PC-9 (cell line): ENCODE measurements around the gene OSGEPL1.

Source experiments
- EZH2 ChIP-seq: fragments of 200-600 bp; sonication (generic); IDR thresholded peaks from 2 replicates; pipeline ENCODE4 v1.8.0; 2017; ENCODE audit warnings: antibody characterized with exemption, low read depth
- TF ChIP-seq, protein P1 (sequence below): fragments of 200-600 bp; sonication (generic); conservative IDR thresholded peaks from 2 replicates; pipeline ENCODE4 v1.6.1; 2017; ENCODE audit warnings: mixed run types, antibody characterized with exemption, mild to moderate bottlenecking, moderate library complexity

DNA sequence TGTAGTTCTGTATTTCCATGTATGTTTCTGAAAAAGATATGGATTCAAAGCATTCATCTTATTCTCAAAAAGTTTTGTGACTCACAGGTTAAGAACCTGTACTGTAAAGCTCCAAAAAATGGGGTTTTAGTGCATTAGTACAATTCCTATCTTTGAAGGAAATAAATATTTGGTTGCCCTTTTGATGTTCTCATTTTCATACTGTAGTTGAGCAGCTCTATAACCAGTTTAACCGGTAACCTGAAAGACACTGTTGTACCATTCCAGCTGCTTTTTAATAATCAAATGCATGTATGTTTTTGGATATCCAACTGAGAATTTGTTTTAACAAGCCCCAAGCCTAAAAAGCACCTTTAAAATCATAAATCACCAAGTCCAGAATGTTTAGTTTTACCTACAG, 9.6 kb upstream of the OSGEPL1 start:
- TF ChIP-seq, protein P1, sequence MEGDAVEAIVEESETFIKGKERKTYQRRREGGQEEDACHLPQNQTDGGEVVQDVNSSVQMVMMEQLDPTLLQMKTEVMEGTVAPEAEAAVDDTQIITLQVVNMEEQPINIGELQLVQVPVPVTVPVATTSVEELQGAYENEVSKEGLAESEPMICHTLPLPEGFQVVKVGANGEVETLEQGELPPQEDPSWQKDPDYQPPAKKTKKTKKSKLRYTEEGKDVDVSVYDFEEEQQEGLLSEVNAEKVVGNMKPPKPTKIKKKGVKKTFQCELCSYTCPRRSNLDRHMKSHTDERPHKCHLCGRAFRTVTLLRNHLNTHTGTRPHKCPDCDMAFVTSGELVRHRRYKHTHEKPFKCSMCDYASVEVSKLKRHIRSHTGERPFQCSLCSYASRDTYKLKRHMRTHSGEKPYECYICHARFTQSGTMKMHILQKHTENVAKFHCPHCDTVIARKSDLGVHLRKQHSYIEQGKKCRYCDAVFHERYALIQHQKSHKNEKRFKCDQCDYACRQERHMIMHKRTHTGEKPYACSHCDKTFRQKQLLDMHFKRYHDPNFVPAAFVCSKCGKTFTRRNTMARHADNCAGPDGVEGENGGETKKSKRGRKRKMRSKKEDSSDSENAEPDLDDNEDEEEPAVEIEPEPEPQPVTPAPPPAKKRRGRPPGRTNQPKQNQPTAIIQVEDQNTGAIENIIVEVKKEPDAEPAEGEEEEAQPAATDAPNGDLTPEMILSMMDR, result no peak
- no peak for TF ChIP-seq EZH2
